SK-N-SH (cell line): ENCODE data around the gene MYL6B. TPM values are rescaled to one million over a fixed set of nuclear protein-coding genes. Genes with fewer than 3 reads are reported as not detected.

ENCODE experiments used
- CTCF ChIA-PET: fragments of 300-600, 350-600 bp; formaldehyde crosslinking; extraction: SDS; loops from one replicate; lab custom pipeline; 2021; lab: Yijun Ruan, JAX
- POLR2A ChIA-PET: fragments of 350-600 bp; sonication (Branson Sonifier 250); formaldehyde crosslinking; extraction: SDS; loops from one replicate; lab custom pipeline; 2020; ENCODE audit warnings: antibody characterized with exemption, inconsistent platforms; lab: Yijun Ruan, JAX
- DNase-seq: peaks from one replicate; pipeline ENCODE4 v3.0.0; 2012
- H2AFZ ChIP-seq: fragments of 200-600 bp; sonication (generic); 2 replicates; pipeline ENCODE4 v1.8.1; 2016; ENCODE audit warnings: antibody characterized with exemption, mild to moderate bottlenecking, low read depth
- H3F3A ChIP-seq: fragments of 200-600 bp; sonication (generic); replicated peaks from 2 replicates; pipeline ENCODE3; 2016; ENCODE audit warnings: antibody characterized with exemption, mild to moderate bottlenecking; ENCODE audit not compliant: insufficient read depth
- H3K27ac ChIP-seq, 2 experiments: fragments of 200-500 bp in 1 of 2; fragments of 200-600 bp in 1 of 2; sonication (Bioruptor generic) in 1 of 2; sonication (generic), shearing (Covaris generic) in 1 of 2; 2 replicates each; pipeline versions ENCODE4 v1.5.1 to v1.6.1; 2014 to 2016; ENCODE audit warnings: low read depth in 2 of 2, inconsistent platforms in 1 of 2, low read length in 1 of 2, mild to moderate bottlenecking in 1 of 2, mixed read lengths in 1 of 2
- H3K27me3 ChIP-seq: fragments of 200-600 bp; sonication (generic), shearing (Covaris generic); 2 replicates; pipeline ENCODE4 v1.6.1; 2016; ENCODE audit warnings: mixed run types; ENCODE audit not compliant: insufficient read depth
- H3K36me3 ChIP-seq, 2 experiments: fragments of 200-500 bp in 1 of 2; fragments of 200-600 bp in 1 of 2; sonication (Bioruptor generic) in 1 of 2; sonication (generic) in 1 of 2; replicated peaks in 1 of 2; 2 replicates each; pipeline versions ENCODE3 to v1.5.1; 2014 to 2016; ENCODE audit warnings: low read length in 1 of 2, mild to moderate bottlenecking in 1 of 2; ENCODE audit not compliant: insufficient read depth in 2 of 2, control insufficient read depth in 1 of 2
- H3K4me1 ChIP-seq, 2 experiments: fragments of 200-500 bp in 1 of 2; fragments of 200-600 bp in 1 of 2; sonication (Bioruptor generic) in 1 of 2; sonication (generic), shearing (Covaris generic) in 1 of 2; 2 replicates each; pipeline versions ENCODE4 v1.5.1 to v1.6.1; 2014 to 2016; ENCODE audit warnings: low read depth in 1 of 2, low read length in 1 of 2, mixed run types in 1 of 2; ENCODE audit not compliant: insufficient read depth in 2 of 2, control insufficient read depth in 1 of 2
- H3K4me2 ChIP-seq: fragments of 200-600 bp; sonication (generic), shearing (Covaris generic); 2 replicates; pipeline ENCODE4 v1.6.1; 2017; ENCODE audit warnings: mixed run types
- H3K4me3 ChIP-seq, 2 experiments: fragments of 200-500 bp in 1 of 2; fragments of 200-600 bp in 1 of 2; sonication (Bioruptor generic) in 1 of 2; sonication (generic), shearing (Covaris generic) in 1 of 2; 2 replicates each; pipeline versions ENCODE4 v1.5.1 to v1.8.1; 2014 to 2016; ENCODE audit warnings: low read depth in 2 of 2, inconsistent platforms in 1 of 2, low read length in 1 of 2, mild to moderate bottlenecking in 1 of 2, mixed read lengths in 1 of 2, moderate library complexity in 1 of 2
- H3K79me2 ChIP-seq: fragments of 200-600 bp; sonication (generic); 2 replicates; pipeline ENCODE4 v1.8.1; 2017; ENCODE audit warnings: mild to moderate bottlenecking; ENCODE audit not compliant: insufficient read depth
- H3K9ac ChIP-seq: fragments of 200-600 bp; sonication (generic); 2 replicates; pipeline ENCODE4 v1.6.1; 2017; ENCODE audit warnings: mixed run types
- H3K9me2 ChIP-seq: fragments of 200-600 bp; sonication (generic); 2 replicates; pipeline ENCODE4 v1.6.1; 2017; ENCODE audit warnings: mixed run types
- H3K9me3 ChIP-seq: fragments of 200-600 bp; sonication (generic); 2 replicates; pipeline ENCODE4 v1.6.1; 2017; ENCODE audit warnings: mixed run types, mild to moderate bottlenecking, moderate library complexity
- H4K20me1 ChIP-seq: fragments of 200-600 bp; sonication (generic); 2 replicates; pipeline ENCODE4 v1.6.1; 2017; ENCODE audit warnings: mild to moderate bottlenecking, mixed run types; ENCODE audit not compliant: insufficient read depth
- EZH2phosphoT487 ChIP-seq: fragments of 200-600 bp; sonication (generic); IDR thresholded peaks from 2 replicates; pipeline ENCODE4 v1.6.1; 2017; ENCODE audit warnings: low read depth, mixed run types, mild to moderate bottlenecking, antibody characterized with exemption, moderate library complexity, borderline replicate concordance
- FOSL2 ChIP-seq: IDR thresholded peaks from 2 replicates; pipeline ENCODE4 v1.4.0; 2012; ENCODE audit warnings: low read depth, mild to moderate bottlenecking, moderate library complexity, borderline replicate concordance
- FOXM1 ChIP-seq: IDR thresholded peaks from 2 replicates; pipeline ENCODE4 v1.4.0; 2012; ENCODE audit warnings: low read depth, mild to moderate bottlenecking
- GABPA ChIP-seq: IDR thresholded peaks from 2 replicates; pipeline ENCODE4 v1.4.0; 2012; ENCODE audit warnings: low read depth, mild to moderate bottlenecking
- GATA2 ChIP-seq: sonication (generic); formaldehyde crosslinking; IDR thresholded peaks from 2 replicates; pipeline ENCODE4 v1.5.0; 2020; ENCODE audit warnings: mild to moderate bottlenecking, missing genetic modification reagents
- MEF2A ChIP-seq: IDR thresholded peaks from 2 replicates; pipeline ENCODE4 v1.4.0; 2012; ENCODE audit warnings: low read depth, borderline replicate concordance
- PBX3 ChIP-seq: IDR thresholded peaks from 2 replicates; pipeline ENCODE4; 2012
- POLR2AphosphoS5 ChIP-seq: IDR thresholded peaks from 2 replicates; pipeline ENCODE4 v1.6.1; 2012; ENCODE audit warnings: low read depth, low read length
- RCOR1 ChIP-seq: fragments of 150-350 bp; IDR thresholded peaks from 2 replicates; pipeline ENCODE4 v1.6.1; 2017; ENCODE audit warnings: antibody characterized with exemption, low read length
- RFX5 ChIP-seq: IDR thresholded peaks from 2 replicates; pipeline ENCODE4 v1.6.1; 2012; ENCODE audit warnings: mild to moderate bottlenecking, improper control_type of control experiment, low read length
- RXRA ChIP-seq: IDR thresholded peaks from 2 replicates; pipeline ENCODE4 v1.4.0; 2012; ENCODE audit warnings: low read depth, mild to moderate bottlenecking, borderline replicate concordance
- SMC3 ChIP-seq: IDR thresholded peaks from 2 replicates; pipeline ENCODE4 v1.6.1; 2012; ENCODE audit warnings: low read depth, low read length, improper control_type of control experiment
- TAF1 ChIP-seq: IDR thresholded peaks from 2 replicates; pipeline ENCODE4 v1.6.1; 2012; ENCODE audit warnings: low read depth, mild to moderate bottlenecking, low read length, moderate library complexity, borderline replicate concordance
- TCF12 ChIP-seq: IDR thresholded peaks from 2 replicates; pipeline ENCODE4 v1.4.0; 2012
- USF1 ChIP-seq: IDR thresholded peaks from 2 replicates; pipeline ENCODE4 v1.4.0; 2012; ENCODE audit warnings: low read depth, borderline replicate concordance
- YY1 ChIP-seq: IDR thresholded peaks from 2 replicates; pipeline ENCODE4 v1.4.0; 2012; ENCODE audit warnings: low read depth, mild to moderate bottlenecking
- ZBTB33 ChIP-seq: IDR thresholded peaks from 2 replicates; pipeline ENCODE4 v1.4.0; 2012; ENCODE audit warnings: low read depth, borderline replicate concordance
- WGBS: methylation state at CpG from one replicate; pipeline ENCODE4 v1.1.6; 2017; ENCODE audit warnings: low lambda C conversion rate; 5-methylcytosine and 5-hydroxymethylcytosine counted together
- polyA plus RNA-seq, 3 experiments: library from polyadenylated mRNA; depleted of rRNA; stranded (reverse); fragments of >200 nt; gene quantifications; 2 replicates each; pipeline ENCODE4 v1.2.3, GENCODE V29; 2012

The MYL6B gene
- polyA plus RNA-seq, 1 of the 3 experiments (the other 2 are of a cell fraction): 234 TPM

GRCh38 chr12:56105609-56105902 is 46.8 kb upstream of the MYL6B start (continued):
- TF ChIP-seq TAF1 (no peak), ZBTB33 (no peak), MEF2A (no peak)

- H3K27me3 ChIP-seq: no peaks in the 10 kb centered on the region
- H3F3A ChIP-seq: peaks cover 29% of the 10 kb centered on the region
- DNase-seq: no peak
- H3K27ac ChIP-seq: no peak overlapping the region
- H4K20me1 ChIP-seq: 0 out of 2 replicates have a peak, but pooled peaks cover 3% of the 10 kb centered on the region
- WGBS: 97% methylated on average over 3 of the region's 3 CpGs
- no peak overlapping the region; the same call in 1 of the 2 replicates for H3K9ac ChIP-seq
- H3K9me2 ChIP-seq: no peaks in the 10 kb centered on the region
- no peak overlapping the region for H3K4me2 ChIP-seq
- no peak overlapping the region for H2AFZ ChIP-seq
- peaks cover 46 to 53% of the 10 kb centered on the region in 2 experiments for H3K36me3 ChIP-seq
- ChIA-PET CTCF (interaction anchor here (0.6 to 1.9 kb wide), 8 partner anchors 26 to 395 kb away, joined by 3 to 6 read pairs (median 4); partner anchors contain the start of genes ERBB3 and SMARCC2), POLR2A (interaction anchor here (0.7 to 1.3 kb wide), 2 partner anchors 8 to 10 kb away, joined by 3 to 5 read pairs; partner anchors contain the start of gene RPL41)
- no peaks in the 10 kb centered on the region for H3K9me3 ChIP-seq
- TF ChIP-seq FOXM1: no peak
- TF ChIP-seq RFX5: no peak
- TF ChIP-seq GABPA: no peak
- no peak for TF ChIP-seq GATA2
- no peak for TF ChIP-seq PBX3
- no peak for TF ChIP-seq RCOR1
- no peak for TF ChIP-seq RXRA
- no peak for TF ChIP-seq POLR2AphosphoS5
- TF ChIP-seq FOSL2: no peak
- TF ChIP-seq TAF1: no peak
- TF ChIP-seq EZH2phosphoT487: no peak
- TF ChIP-seq USF1: no peak
- no peak for TF ChIP-seq TCF12
- no peak for TF ChIP-seq YY1
- TF ChIP-seq SMC3: no peak
- H3K4me1 ChIP-seq: peaks cover 5 to 19% of the 10 kb centered on the region in 2 experiments; a peak in 3 of 4 replicates
- H3K79me2 ChIP-seq: peaks cover 42% of the 10 kb centered on the region
- H3K4me3 ChIP-seq: no peak overlapping the region
These were observed 45.1 kb upstream of the MYL6B start for GRCh38 chr12:56107242-56107641.
